ENCODE measurements around the gene OR4D9.

Gene OR4D9

DNA sequence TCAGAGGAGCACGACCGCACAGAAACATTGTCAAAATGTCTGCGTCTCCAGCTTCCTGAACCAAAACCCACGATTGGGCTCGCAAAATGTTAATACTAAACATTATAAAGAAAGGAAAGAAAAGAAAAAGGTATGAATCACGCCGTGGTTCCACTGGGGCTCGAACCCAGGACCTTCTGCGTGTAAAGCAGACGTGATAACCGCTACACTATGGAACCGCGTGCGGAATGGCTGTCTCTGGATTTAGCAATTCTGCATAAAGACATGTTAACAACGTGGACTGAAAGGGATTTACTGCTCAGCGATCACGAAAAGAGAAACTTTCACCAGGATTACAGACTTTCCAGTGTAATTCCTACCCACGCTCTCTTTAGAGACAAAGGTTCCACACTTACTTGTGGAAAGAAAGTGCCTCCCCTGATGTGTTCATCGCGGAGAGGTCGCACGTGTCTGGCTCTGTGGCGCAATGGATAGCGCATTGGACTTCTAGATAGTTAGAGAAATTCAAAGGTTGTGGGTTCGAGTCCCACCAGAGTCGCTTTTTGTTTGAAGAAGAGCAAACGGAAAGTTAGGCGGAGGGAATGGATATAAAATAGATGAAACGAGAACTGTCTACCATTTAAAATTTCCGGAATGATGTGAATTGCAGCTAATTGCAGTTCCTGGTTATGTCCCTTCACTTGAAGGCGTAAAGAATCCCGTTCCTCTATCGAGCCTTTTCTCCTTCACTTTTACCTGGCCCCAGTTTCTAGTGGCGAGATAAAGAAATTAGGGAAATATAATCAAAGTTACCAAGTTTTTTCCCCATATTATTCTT lies 39.7 kb downstream of the OR4D9 start:
- peak; percentile 60 to 69 (median 64) for DNase-seq

DNA sequence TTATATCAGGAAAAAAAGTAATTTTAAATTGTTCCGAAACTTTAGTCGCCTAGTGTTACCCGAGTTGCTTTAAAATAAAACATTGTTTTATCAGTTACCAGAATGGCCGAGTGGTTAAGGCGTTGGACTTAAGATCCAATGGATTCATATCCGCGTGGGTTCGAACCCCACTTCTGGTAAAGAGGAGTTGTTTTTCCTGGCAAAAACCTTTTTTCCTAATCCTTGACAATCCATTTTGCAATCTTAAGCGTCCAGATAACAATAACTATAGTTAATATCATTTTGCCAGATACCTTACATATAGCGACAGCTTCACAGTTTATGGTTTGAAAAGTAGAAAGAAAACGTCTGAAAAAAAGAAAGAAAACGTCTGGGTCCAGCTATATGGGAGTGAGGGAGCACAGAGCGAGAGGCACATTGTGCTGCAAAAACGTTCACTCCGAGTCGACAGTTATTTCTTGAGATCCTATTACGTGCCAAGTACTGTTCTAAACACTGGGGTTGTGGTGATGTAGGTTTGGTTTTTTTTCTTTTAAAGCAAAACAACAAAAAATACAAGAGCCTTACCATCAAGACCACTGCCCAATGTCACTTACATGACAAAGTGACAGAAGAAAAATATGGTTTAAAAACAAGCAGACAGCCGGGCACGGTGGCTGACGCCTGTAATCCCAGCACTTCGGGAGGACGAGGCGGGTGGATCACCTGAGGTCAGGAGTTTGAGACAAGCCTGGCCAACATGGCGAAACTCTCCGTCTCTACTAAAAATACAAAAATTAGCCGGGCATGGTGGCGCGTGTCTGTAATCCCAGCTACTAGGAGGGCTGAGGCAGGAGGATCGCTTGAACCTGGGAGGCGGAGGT lies 40.6 kb downstream of the OR4D9 start:
- no peak for DNase-seq

DNA sequence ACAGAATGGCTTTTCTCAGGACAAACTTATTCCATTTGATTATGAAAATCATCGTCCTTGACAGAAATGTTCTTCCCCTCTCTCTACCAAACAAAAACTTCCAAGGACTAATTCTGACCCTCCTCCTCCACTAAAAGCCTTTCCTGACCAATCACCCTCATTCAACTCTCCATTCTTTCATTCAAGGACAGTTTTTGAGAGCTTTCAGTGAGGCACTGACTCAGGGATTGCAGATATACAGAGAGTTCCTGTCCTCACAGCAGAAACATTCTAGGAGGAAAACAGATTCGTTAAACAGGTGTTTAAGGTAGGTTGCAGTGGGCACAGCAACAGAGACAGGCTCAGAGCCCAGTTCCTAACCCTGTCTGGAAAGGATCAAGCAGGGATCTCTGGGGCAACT lies 41.5 kb downstream of the OR4D9 start:
- DNase-seq, result no peak

DNA sequence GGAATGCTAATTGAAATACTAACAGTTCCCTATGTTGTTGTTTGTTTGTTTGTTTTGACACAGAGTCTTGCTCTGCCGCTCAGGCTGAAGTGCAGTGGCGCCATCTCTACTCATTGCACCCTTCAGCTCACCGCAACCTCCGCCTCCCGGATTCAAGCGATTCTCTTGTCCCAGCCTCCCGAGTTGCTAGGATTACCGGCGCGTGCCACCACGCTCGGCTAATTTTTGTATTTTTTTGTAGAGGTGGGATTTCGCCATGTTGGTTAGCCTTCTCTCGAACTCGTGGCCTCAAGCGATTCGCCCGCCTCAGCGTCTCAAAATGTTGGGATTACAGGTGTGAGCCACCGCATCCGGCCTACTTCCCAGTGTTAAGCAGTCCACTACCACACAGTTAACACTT lies 42.0 kb downstream of the OR4D9 start:
- no peak for DNase-seq

DNA sequence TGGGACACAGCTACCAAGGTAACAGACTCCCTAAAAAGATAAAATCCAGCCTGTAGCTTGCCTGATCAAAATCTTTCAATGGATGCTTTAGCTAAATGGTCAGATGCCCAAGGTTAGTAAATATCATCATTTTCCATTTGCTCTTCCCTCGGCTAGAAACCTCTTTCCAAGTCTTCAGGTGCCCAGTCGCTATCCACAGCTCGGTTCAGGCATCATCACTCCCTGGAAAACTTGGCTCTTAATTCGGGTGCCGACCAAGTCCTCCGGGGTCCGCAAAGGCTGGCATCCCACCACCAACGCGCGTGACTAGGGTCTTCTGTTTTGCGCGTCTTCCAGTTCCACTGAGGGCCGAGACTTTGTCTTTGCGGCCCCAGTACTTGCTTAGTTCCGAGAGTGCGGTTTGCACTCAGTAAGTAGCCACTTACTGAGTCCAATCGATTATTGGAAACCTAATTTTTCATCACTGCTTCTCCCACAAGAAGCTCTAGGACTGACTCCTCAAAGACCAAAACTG lies 44.3 kb downstream of the OR4D9 start:
- DNase-seq, result no peak

DNA sequence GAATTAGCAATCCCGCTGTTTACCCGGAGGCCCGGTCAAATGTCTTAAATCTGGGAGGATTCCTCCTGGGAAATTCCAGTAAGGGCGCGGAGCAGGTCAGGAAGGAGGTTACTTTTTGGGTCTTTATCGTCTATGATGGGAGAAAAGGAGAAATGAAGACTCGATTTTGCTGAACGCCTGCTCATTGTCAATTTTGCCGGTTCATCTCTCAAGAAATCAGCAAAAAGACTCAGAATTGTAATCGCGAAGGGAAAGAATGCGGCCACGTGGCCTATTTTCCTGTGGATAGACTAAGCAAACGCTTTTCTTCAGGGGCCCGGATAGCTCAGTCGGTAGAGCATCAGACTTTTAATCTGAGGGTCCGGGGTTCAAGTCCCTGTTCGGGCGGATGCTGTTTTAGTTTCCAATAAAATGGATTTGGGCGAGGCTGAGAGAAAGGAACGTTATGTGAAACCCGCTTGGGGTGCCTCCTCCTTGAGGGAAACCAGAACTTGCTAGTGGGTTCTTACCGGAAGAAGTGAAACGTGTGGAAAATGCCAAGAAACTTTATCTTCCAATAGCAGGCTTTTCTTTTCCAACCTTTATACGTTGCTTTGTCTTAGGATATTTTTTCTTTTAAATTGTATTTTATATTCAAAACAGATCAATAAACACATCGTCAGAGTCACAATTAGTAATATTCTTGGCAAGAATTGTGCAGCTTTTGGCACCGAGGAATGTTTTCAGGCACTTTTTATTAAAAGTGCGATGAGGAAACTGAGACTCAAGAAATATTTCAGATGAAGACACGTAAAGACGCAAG lies 45.0 kb downstream of the OR4D9 start:
- DNase-seq, result peak in 3 of 4 experiments; percentile 24 to 50 (median 41)

DNA sequence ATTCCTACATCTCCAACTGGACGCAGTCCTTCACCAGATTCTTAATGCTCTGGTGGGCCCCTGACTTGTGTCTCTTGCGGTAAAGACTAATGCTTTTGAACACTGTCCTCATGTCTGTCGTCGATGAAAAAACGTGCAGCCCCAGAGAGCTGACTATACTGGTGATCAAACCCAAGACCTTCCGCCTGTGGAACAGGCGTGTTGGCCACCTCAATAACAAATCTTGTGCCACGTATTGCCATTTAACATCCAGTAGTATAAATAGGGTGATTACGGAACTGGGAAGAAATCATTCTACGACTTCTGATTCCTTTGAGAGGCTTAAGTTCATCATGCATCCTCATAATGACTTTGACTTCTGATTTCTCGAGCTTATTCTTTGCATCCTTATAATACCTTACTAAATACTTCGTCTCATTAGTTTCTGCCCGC lies 45.6 kb downstream of the OR4D9 start:
- no peak for DNase-seq

DNA sequence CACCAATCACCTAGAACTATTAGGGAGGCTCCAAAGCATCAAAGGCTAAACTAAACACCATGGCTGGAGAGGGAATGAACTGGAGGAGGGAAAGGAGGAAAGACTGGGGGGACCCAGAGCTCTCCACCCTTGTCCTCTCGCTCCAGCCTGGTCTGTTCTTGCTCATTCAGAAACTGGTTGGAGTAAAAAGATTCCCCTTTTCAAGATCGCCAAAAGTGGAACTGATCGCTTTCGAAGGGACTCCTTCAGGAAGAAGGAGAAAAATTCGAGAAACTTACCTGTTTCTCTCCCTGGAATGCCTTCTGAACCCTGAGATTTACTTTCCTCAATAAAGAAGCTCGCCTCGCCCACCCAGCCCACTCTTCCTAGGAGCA lies 46.9 kb downstream of the OR4D9 start:
- no peak for DNase-seq

DNA sequence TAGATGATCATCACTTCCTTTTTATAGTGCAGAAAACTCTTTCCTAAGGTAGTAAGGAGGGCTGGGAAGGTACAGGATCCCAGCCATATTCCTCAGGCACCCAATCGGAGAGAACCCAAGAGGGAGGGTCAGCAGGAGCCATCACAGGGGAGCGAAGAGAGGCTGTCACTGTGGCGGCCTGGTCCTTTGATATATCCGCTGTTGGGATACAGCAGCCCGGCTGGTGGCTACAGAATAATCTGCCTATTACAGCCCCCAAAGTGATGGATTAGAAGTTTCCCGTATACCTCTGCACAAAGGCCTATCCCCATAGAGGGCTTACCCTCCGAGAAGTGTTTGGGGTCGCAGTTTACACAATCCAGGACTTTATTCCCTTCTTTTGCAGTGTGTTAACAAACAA lies 48.5 kb downstream of the OR4D9 start:
- no peak for DNase-seq

DNA sequence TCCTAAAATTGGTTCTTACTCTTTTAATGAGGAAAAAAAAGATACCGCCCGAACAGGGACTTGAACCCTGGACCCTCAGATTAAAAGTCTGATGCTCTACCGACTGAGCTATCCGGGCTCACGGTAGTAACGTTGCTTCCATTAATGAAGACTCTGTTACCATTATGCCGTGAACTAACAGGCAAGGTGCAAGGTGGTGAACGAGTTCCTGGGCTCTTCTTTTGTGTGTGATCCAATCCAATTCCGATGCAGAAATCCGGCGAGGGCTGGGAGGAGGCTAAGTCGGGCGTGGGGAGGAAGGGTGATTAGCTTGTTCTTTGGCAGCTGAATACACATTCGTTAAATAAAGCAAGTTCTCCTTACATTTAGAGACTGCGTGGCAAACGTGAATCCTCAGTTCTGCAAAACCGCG lies 49.0 kb downstream of the OR4D9 start:
- DNase-seq, result peak; percentile 39 to 60 (median 56)

DNA sequence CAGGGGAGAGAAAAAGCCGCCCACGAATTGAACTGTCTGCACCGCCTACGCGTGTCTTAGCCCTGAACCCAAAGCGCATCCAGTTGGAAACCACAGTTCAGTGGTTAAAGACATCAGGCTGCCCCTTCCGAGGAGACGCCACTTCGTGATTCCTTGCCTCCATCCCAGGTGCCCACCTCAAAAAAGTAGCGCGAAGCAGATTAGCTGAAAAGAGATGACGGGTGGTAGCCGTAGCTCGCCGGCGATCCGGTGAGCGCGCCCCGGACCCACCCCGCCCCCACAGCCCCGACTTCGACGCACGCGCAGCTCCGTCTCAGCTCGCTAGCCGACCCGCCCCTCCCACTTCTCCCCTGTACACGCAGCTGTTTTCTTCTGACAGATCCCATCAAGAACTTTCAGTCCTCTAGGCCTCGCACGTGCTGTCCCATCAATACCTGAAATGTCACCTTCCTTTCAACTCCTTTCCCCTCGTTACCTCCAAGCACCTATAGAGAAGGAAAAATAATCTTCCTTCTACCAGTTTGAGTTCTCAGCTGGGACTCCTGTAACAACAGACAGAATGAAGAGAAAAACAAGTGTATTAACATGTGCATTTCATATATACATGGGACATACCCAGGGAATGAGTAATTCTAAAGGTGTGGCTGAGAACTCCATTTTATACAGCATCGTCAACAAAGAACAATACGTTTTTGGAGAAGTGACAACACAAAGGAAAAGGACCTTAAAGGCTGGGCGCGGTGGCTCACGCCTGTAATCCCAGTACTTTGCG lies 49.5 kb downstream of the OR4D9 start:
- peak; percentile 44 to 72 (median 56) for DNase-seq

DNA sequence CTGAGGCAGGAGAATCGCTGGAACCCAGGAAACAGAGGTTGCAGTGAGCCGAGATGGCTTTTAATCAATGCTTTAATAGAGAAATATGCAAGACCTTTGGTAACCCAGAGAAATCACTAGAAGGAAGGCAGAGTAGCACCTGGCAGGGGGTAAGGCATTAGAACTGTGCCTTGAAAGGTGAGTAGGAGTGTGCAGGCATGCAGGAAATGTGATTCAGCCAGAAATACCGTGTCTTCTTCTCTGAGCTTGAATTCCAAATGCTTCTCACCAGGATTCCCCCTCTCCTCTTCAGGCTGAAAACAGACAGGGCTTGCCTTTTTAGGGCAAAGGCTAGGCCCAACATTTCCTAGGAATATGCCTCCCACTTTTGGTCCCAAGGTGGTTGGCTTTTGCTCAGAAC lies 51.0 kb downstream of the OR4D9 start:
- DNase-seq, result no peak

Data from activated naive CD4-positive, alpha-beta T cell (primary cell).